Measurements from ENCODE around the gene KIAA0753.
"Not testable (repeated sequence)": the region's sequence is repeated elsewhere in the genome, so short reads cannot be mapped to it uniquely, and the experiment has no call there.

The KIAA0753 gene

DNA sequence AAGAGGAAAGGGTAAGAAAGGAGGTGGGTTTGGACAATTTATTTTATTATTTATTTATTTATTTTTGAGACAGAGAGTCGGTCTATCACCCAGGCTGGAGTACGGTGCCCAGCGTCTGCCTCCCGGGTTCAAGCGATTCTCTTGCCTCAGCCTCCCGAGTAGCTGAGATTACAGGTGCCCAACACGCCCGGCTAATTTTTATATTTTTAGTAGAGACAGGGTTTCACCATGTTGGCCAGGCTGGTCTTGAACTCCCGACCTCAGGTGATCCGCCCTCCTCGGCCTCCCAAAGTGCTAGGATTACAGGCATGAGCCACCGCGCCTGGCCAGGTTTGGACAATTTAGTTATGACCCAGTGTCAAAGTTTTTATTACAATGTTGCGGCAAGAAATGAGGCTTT lies 22.7 kb upstream of the KIAA0753 start:
- not testable (repeated sequence) for H3K4me3 ChIP-seq (ENCODE audit: low read length); H3K36me3 ChIP-seq (ENCODE audit: insufficient read depth, low read length); H3K9me3 ChIP-seq (ENCODE audit: low read length); H2AFZ ChIP-seq (ENCODE audit: low read depth, low read length); H3K4me1 ChIP-seq (ENCODE audit: insufficient read depth, low read length)
- H3K27me3 ChIP-seq (ENCODE audit: insufficient read depth, low read length) = peaks cover 26% of the 10 kb centered on the region

DNA sequence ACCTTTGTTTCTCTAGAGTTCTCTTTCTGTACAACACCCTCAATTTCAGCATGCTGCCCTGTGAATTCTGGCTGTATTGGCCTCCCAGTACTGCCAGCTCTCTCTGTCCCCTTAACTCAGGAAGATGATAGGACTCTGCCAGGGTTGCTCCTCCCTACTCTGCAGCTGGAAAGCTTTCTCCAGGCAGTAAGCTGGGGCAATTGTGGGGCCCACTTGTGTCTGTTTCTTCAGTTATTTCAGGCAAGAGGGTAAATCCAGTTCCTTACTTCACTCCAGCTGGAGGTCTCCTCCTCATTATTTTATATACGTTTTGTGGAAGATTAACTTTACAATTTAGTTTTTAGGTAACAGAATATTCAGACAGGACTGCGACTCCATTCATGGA lies 20.9 kb upstream of the KIAA0753 start:
- no peaks in the 10 kb centered on the region for H3K36me3 ChIP-seq (ENCODE audit: insufficient read depth, low read length)
- H3K9me3 ChIP-seq (ENCODE audit: low read length) = peaks cover 2% of the 10 kb centered on the region
- no peaks in the 10 kb centered on the region for H3K4me1 ChIP-seq (ENCODE audit: insufficient read depth, low read length)
- H2AFZ ChIP-seq (ENCODE audit: low read depth, low read length) = no peak overlapping the region
- peaks cover 34% of the 10 kb centered on the region for H3K27me3 ChIP-seq (ENCODE audit: insufficient read depth, low read length)
- no peak overlapping the region for H3K4me3 ChIP-seq (ENCODE audit: low read length)

- Histone ChIP-seq H3K36me3 (ENCODE audit: insufficient read depth, low read length) (no peaks in the 10 kb centered on the region), H2AFZ (ENCODE audit: low read depth, low read length) (no peak overlapping the region), H3K4me3 (ENCODE audit: low read length) (no peak overlapping the region), H3K27me3 (ENCODE audit: insufficient read depth, low read length) (peaks cover 34% of the 10 kb centered on the region), H3K4me1 (ENCODE audit: insufficient read depth, low read length) (no peaks in the 10 kb centered on the region), H3K9me3 (ENCODE audit: low read length) (peaks cover 2% of the 10 kb centered on the region)
Observed at GRCh38 chr17:6660805-6661463, 20.4 kb upstream of the KIAA0753 start.

DNA sequence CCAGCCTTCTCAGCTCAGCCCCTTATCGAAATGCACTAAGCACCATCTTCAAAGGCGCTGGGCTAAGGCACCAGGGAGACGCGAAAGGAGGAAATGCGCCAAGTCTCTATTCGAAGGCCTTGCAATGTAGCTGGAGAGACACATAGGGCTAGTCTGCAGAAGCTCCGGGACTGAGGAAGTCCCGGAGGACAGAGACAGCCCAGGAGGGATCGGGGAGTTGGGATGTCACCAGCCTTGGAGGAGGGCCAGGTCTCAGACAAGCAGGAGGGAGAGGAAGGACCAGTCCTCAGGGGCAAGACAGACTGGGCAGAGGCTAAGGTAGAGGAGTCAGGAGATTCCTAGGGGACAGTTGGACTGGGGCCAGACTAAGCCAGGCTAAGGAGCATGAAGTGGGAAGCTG lies 19.6 kb upstream of the KIAA0753 start:
- H3K4me1 ChIP-seq (ENCODE audit: insufficient read depth, low read length) = peaks cover 1% of the 10 kb centered on the region
- H2AFZ ChIP-seq (ENCODE audit: low read depth, low read length) = no peak overlapping the region
- peaks cover 2% of the 10 kb centered on the region for H3K9me3 ChIP-seq (ENCODE audit: low read length)
- H3K36me3 ChIP-seq (ENCODE audit: insufficient read depth, low read length) = no peaks in the 10 kb centered on the region
- H3K4me3 ChIP-seq (ENCODE audit: low read length) = no peak overlapping the region
- peaks cover 38% of the 10 kb centered on the region for H3K27me3 ChIP-seq (ENCODE audit: insufficient read depth, low read length)

GRCh38 chr17:6658411-6658810 lies 17.9 kb upstream of the KIAA0753 start:
- Histone ChIP-seq H3K4me1 (ENCODE audit: insufficient read depth, low read length) (peaks cover 17% of the 10 kb centered on the region), H3K27me3 (ENCODE audit: insufficient read depth, low read length) (peaks cover 47% of the 10 kb centered on the region)
- not testable (repeated sequence) for H3K36me3 ChIP-seq (ENCODE audit: insufficient read depth, low read length); H3K4me3 ChIP-seq (ENCODE audit: low read length); H3K9me3 ChIP-seq (ENCODE audit: low read length); H2AFZ ChIP-seq (ENCODE audit: low read depth, low read length)

DNA sequence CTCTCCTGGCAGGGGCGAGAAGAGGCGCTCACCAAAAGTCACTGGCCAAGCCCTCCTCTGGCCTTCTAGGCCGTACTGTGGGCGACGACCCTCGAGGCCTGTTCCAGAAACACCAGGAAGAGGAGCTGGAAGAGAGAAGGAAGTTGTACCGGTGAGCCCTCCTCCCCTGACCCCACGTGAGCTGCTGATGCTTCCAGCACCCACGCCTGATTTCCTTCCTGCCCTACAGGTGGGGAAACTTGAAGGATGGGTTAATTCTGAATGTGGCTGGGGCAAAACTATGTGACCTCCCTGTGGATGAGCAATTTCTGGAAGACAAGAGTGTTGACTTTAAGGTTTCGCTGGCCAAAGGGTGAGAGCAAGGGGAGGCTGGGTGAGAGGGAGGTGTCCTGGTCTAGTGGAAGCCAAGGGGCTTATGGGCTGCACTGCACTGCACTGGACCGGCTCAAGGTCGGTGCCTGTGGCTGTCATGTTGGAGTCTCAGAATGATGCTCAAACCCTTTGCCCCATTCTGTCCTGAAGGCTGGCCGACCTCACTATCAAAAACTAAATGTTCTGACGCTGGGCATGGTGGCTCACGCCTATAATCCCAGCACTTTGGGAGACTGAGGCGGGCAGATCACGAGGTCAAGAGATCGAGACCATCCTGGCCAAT lies 17.2 kb upstream of the KIAA0753 start:
- no peaks in the 10 kb centered on the region for H3K36me3 ChIP-seq (ENCODE audit: insufficient read depth, low read length)
- no peak overlapping the region for H2AFZ ChIP-seq (ENCODE audit: low read depth, low read length)
- H3K27me3 ChIP-seq (ENCODE audit: insufficient read depth, low read length) = peaks cover 47% of the 10 kb centered on the region
- H3K4me1 ChIP-seq (ENCODE audit: insufficient read depth, low read length) = peaks cover 21% of the 10 kb centered on the region
- peaks cover 2% of the 10 kb centered on the region for H3K9me3 ChIP-seq (ENCODE audit: low read length)
- H3K4me3 ChIP-seq (ENCODE audit: low read length) = no peak overlapping the region

- not testable (repeated sequence) for H3K36me3 ChIP-seq (ENCODE audit: insufficient read depth, low read length); H2AFZ ChIP-seq (ENCODE audit: low read depth, low read length); H3K9me3 ChIP-seq (ENCODE audit: low read length)
- Histone ChIP-seq H3K27me3 (ENCODE audit: insufficient read depth, low read length) (peaks cover 44% of the 10 kb centered on the region), H3K4me3 (ENCODE audit: low read length) (peak overlapping the region; percentile 11), H3K4me1 (ENCODE audit: insufficient read depth, low read length) (peaks cover 23% of the 10 kb centered on the region)
Observed at GRCh38 chr17:6656797-6657632, 16.5 kb upstream of the KIAA0753 start.

GRCh38 chr17:6655732-6656361 lies 15.3 kb upstream of the KIAA0753 start:
- H3K27me3 ChIP-seq (ENCODE audit: insufficient read depth, low read length) = peaks cover 37% of the 10 kb centered on the region
- not testable (repeated sequence) for H3K36me3 ChIP-seq (ENCODE audit: insufficient read depth, low read length); H3K4me3 ChIP-seq (ENCODE audit: low read length)

GRCh38 chr17:6654841-6655731 lies 14.6 kb upstream of the KIAA0753 start:
- Histone ChIP-seq H3K9me3 (ENCODE audit: low read length) (peaks cover 2% of the 10 kb centered on the region), H3K36me3 (ENCODE audit: insufficient read depth, low read length) (no peaks in the 10 kb centered on the region), H3K4me3 (ENCODE audit: low read length) (peak overlapping the region; percentile 33), H3K4me1 (ENCODE audit: insufficient read depth, low read length) (peaks cover 28% of the 10 kb centered on the region), H3K27me3 (ENCODE audit: insufficient read depth, low read length) (peaks cover 30% of the 10 kb centered on the region), H2AFZ (ENCODE audit: low read depth, low read length) (peak overlapping the region; percentile 8)

More at GRCh38 chr17:6655732-6656361, 15.3 kb upstream of the KIAA0753 start:
- peaks cover 23% of the 10 kb centered on the region for H3K4me1 ChIP-seq (ENCODE audit: insufficient read depth, low read length)
- not testable (repeated sequence) for H2AFZ ChIP-seq (ENCODE audit: low read depth, low read length); H3K9me3 ChIP-seq (ENCODE audit: low read length)

GRCh38 chr17:6651919-6652452 lies 11.5 kb upstream of the KIAA0753 start:
- Histone ChIP-seq H3K4me3 (ENCODE audit: low read length) (peak overlapping the region; percentile 78), H2AFZ (ENCODE audit: low read depth, low read length) (peak overlapping the region; percentile 54), H3K4me1 (ENCODE audit: insufficient read depth, low read length) (peaks cover 31% of the 10 kb centered on the region), H3K36me3 (ENCODE audit: insufficient read depth, low read length) (peaks cover 18% of the 10 kb centered on the region), H3K9me3 (ENCODE audit: low read length) (no peaks in the 10 kb centered on the region), H3K27me3 (ENCODE audit: insufficient read depth, low read length) (peaks cover 14% of the 10 kb centered on the region)

DNA sequence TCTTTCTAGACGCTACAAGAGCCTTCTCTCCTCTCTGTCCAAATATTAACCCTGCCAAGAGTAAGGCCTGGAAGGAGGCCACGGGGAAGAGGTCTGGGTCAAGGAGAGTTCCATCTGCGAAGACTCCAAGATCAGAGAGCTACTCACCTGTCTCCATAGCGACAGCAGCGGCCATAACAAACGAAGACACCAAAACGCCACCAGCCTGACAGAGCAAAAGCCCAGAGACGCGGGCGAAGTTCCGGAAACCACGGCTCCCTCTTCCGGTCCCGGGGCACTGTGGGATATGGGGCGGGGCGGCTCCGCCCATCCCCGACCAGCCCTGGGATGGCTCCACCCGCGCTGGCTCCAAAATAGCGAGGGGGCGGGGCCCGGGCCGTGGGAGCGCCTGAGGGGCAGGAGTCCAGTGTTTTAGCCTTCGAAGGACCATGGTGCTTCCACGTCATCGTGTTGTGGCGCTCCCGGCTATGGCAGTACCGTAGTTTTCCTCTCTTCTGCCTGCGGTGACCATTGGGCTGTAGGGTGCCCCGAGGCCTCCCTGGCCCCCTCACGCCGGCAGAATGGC lies 10.9 kb upstream of the KIAA0753 start, which contains the start of the genes C17orf100 and MED31:
C17orf100 (plus strand) TSS at position 409 of the 565 bp plus-strand sequence; CDS start at position 561, 152 bp downstream.
MED31 (minus strand) TSS at position 252 of the 565 bp plus-strand sequence; CDS start at position 175, 77 bp downstream.
- H3K4me1 ChIP-seq (ENCODE audit: insufficient read depth, low read length) = peaks cover 31% of the 10 kb centered on the region
- H3K36me3 ChIP-seq (ENCODE audit: insufficient read depth, low read length) = peaks cover 18% of the 10 kb centered on the region
- peak within 1 kb of the TSS; percentile 78 for H3K4me3 ChIP-seq (ENCODE audit: low read length)
- peaks cover 14% of the 10 kb centered on the region for H3K27me3 ChIP-seq (ENCODE audit: insufficient read depth, low read length)
- H3K9me3 ChIP-seq (ENCODE audit: low read length) = no peaks in the 10 kb centered on the region
- H2AFZ ChIP-seq (ENCODE audit: low read depth, low read length) = peak within 1 kb of the TSS; percentile 54
